ENCODE data around the gene FLVCR2.

DNA sequence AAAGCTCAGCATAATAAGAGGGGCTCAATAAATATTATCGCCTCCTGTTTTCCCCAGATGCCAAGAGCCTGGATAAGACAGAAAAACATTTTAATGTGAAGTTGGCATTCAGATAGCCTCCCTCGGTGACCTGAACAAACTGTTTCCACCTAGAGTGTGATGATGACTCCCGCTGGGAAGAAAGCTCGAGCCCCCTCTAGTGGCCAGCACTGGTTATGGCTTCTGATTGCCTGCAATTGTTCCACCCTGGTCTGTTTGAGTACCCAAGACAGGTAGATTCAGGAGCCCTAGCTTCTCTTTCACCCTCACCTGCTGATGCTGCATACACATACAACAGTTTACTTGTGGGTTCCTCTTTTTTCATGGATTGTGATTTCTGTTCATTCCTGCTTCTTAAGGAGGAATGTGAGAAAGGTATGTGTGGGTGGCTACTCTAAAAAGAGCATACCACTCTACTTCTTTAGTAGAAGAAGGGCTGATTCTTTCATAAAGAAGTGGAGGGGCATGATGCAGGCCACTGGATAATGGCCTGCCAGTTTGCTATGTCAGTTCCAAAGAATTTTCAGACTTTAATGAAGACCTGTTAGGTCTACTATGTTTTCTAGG, 75.8 kb downstream of the FLVCR2 start:
- TF ChIP-seq, protein P1, sequence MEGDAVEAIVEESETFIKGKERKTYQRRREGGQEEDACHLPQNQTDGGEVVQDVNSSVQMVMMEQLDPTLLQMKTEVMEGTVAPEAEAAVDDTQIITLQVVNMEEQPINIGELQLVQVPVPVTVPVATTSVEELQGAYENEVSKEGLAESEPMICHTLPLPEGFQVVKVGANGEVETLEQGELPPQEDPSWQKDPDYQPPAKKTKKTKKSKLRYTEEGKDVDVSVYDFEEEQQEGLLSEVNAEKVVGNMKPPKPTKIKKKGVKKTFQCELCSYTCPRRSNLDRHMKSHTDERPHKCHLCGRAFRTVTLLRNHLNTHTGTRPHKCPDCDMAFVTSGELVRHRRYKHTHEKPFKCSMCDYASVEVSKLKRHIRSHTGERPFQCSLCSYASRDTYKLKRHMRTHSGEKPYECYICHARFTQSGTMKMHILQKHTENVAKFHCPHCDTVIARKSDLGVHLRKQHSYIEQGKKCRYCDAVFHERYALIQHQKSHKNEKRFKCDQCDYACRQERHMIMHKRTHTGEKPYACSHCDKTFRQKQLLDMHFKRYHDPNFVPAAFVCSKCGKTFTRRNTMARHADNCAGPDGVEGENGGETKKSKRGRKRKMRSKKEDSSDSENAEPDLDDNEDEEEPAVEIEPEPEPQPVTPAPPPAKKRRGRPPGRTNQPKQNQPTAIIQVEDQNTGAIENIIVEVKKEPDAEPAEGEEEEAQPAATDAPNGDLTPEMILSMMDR (IDR thresholded peaks at IDR 0.05), result peak; percentile 93 to 96 (median 94)
- TF ChIP-seq POLR2A (IDR thresholded peaks at IDR 0.05) (no peak), POLR2AphosphoS5 (IDR thresholded peaks at IDR 0.05) (no peak)
